ENCODE results near the gene GLRX5. TPM values are rescaled to one million over a fixed set of nuclear protein-coding genes. Genes with fewer than 3 reads are reported as not detected.

Gene GLRX5
- total RNA-seq, 2 donors from 2014 or later, result 21.5 to 49.1 TPM

DNA sequence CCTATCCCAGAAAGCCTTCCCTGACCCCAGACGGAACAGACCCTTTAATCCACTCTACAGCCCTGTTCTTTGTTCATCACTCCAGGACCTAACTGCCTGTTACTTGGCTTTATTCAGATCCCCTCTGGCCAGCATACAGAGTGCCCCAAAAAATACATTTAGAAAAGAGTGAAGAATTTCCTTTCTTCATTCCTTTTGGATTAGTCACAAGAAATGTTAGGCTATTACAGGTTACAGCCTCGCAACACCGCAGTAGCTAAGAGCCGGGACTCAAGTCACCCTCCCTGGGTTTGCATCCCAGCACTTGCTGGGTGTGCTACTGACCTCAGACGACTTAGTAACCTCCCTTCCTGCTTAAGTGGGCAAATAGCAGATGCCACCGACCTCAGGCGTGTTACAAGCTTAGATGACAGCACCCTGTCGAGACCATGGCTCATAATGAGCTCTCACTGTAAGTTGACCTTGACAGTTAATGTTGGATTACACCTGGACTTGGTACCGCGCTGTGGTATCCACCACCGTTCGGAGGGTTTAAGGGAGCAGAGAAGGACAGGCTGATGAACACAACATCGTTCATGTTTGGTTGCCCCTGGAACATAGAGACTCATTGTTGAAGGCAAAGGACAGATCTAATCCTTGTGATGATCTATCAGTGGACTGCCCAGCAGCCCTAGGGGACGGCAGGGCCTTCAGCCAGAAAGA, 12.9 kb downstream of the GLRX5 start:
- 65 to 69% methylated on average over 13 to 14 of the region's 14 CpGs for WGBS, 2 donors
- Histone ChIP-seq H3K9me3 (no peaks in the 10 kb centered on the region), H3K36me3 (replicated peaks in 1 of 2; ENCODE audit: insufficient read depth in 1 of 2, low read depth in 2 of 2) (no peaks in the 10 kb centered on the region), H3K27me3 (no peaks in the 10 kb centered on the region), H3K4me3 (no peak overlapping the region), H3K4me1 (peaks cover 3% of the 10 kb centered on the region), H3K27ac (peak overlapping the region in 1 of 4 donors; percentile 44)
- DNase-seq, result no peak
- intact Hi-C loops (cut with DNase I), result no loop called here
- peak; percentile 19 for ATAC-seq
- TF ChIP-seq, protein P1, sequence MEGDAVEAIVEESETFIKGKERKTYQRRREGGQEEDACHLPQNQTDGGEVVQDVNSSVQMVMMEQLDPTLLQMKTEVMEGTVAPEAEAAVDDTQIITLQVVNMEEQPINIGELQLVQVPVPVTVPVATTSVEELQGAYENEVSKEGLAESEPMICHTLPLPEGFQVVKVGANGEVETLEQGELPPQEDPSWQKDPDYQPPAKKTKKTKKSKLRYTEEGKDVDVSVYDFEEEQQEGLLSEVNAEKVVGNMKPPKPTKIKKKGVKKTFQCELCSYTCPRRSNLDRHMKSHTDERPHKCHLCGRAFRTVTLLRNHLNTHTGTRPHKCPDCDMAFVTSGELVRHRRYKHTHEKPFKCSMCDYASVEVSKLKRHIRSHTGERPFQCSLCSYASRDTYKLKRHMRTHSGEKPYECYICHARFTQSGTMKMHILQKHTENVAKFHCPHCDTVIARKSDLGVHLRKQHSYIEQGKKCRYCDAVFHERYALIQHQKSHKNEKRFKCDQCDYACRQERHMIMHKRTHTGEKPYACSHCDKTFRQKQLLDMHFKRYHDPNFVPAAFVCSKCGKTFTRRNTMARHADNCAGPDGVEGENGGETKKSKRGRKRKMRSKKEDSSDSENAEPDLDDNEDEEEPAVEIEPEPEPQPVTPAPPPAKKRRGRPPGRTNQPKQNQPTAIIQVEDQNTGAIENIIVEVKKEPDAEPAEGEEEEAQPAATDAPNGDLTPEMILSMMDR (IDR thresholded peaks at IDR 0.05), result no peak
- no peak for TF ChIP-seq POLR2A (IDR thresholded peaks at IDR 0.05)

DNA sequence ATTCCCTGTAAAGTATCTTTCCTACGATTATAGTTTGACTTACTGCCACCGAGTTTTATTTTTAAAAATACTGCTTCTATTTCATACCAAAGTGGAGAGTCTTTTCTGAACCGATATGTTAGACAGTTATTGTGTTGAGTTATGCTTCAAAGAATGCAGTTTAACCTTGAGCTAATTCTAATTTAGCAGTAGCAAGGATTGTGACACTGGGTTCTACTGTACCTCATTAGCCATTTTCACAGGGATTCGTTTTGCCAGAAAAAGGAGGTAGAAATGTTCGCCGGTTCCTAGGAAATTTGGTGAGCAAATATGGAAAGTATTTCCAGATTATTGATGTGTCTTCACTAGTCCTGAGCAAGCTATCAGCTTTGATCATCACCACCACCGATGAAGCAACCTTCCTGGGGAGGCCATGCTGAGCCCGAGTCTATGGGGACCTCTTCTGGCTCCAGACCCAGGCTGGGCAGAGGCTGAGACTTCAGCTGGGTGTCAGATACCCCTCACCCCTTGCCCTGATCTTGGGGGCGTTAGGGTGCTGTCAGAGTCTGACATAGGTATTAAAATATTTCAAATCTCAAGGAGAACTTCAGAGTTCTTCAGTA, 13.6 kb downstream of the GLRX5 start:
- Histone ChIP-seq H3K9me3 (no peaks in the 10 kb centered on the region), H3K27ac (peak overlapping the region in 1 of 4 donors; percentile 44), H3K4me1 (no peaks in the 10 kb centered on the region), H3K4me3 (no peak overlapping the region), H3K36me3 (replicated peaks in 1 of 2; ENCODE audit: insufficient read depth in 1 of 2, low read depth in 2 of 2) (no peaks in the 10 kb centered on the region), H3K27me3 (no peaks in the 10 kb centered on the region)
- TF ChIP-seq POLR2A (IDR thresholded peaks at IDR 0.05), result no peak
- TF ChIP-seq, protein P1 (IDR thresholded peaks at IDR 0.05), result no peak
- ATAC-seq, result no peak
- no peak for DNase-seq
- 65 to 78% methylated on average over 9 of the region's 9 CpGs for WGBS, 2 donors
- intact Hi-C loops (cut with DNase I), result no loop called here

DNA sequence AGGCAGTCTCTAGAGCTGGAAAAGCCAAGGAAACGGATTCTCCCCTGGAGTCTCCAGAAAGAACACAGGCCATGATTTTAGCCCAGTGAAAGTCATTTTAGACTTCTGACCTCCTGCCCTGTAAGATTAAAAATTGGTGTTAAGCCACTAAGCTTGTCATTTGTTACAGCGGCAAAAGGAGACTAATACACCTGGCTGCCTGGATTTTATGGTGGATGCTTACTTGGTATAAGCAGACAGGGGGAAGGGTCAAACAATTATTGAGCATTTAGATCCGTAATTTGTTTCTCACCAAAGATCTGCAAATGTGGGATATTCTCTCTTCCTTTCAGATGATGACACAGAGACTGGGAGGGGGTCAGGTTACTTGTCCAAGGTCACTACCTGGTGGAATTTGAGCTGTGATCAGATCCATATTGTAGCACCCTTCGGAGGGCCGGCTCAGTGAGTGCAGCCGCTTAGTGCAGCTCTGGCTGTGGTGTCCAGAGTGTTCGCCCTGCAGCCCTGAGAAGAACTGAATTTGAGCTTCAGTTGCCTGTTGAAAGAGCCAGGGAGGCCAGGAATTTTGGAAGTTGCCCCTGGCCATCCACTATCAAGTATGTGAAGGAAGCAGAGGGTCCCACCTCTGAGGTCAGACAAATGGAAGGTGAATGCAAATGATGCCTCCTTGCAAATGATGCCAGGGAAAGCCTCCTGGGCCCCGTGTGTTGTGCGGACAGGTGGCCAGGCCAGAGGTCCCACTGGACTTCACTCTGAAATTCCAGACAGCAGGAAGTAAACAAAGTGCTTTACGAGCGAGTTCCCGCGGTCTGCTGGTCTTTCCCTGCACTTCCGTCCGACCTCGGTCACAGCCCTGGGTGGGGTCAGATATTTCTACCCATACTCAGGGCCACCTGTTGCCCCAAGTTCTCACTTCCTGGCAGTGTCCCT, 15.1 kb downstream of the GLRX5 start:
- Histone ChIP-seq H3K4me1 (no peaks in the 10 kb centered on the region), H3K27me3 (no peaks in the 10 kb centered on the region), H3K9me3 (no peaks in the 10 kb centered on the region), H3K36me3 (replicated peaks in 1 of 2; ENCODE audit: insufficient read depth in 1 of 2, low read depth in 2 of 2) (no peaks in the 10 kb centered on the region), H3K4me3 (no peak overlapping the region), H3K27ac (no peak overlapping the region)
- TF ChIP-seq, protein P1 (IDR thresholded peaks at IDR 0.05), result no peak
- no peak for TF ChIP-seq POLR2A (IDR thresholded peaks at IDR 0.05)
- no peak for DNase-seq
- WGBS, 2 donors, result 80 to 85% methylated on average over 16 of the region's 16 CpGs
- ATAC-seq, result no peak
- intact Hi-C loops (cut with DNase I), result no loop called here

DNA sequence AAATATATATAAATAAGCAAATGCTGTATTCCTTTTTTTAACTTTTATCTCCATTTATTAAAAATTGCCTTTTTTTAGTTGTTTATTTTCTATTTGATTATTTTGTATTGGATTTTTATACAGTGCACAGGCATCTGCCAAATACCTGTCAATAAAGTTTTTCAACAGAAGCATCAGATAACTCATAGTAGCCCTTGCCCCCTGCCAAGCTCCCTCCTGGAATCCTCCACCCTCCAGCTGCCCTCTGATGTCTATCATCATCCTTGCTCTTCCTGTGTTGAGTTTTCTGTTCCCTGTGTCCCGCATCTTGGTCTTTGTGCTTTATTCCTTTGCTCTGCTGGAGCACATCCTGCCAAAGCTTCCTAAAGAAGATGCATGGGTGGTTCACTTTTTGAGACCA, 16.6 kb downstream of the GLRX5 start:
- WGBS, 2 donors, result 88 to 100% methylated on average over 1 of the region's 1 CpG
- intact Hi-C loops (cut with DNase I), result no loop called here

More for the DNA sequence above, 16.6 kb downstream of the GLRX5 start:
- H3K27me3 ChIP-seq, result no peaks in the 10 kb centered on the region
- no peak for TF ChIP-seq POLR2A (IDR thresholded peaks at IDR 0.05)
- TF ChIP-seq, protein P1 (IDR thresholded peaks at IDR 0.05), result no peak
- DNase-seq (no peak), ATAC-seq (no peak)
- no peaks in the 10 kb centered on the region for H3K36me3 ChIP-seq (replicated peaks in 1 of 2; ENCODE audit: insufficient read depth in 1 of 2, low read depth in 2 of 2)
- H3K9me3 ChIP-seq, result no peaks in the 10 kb centered on the region
- H3K4me1 ChIP-seq, result no peaks in the 10 kb centered on the region
- no peak overlapping the region for H3K27ac ChIP-seq
- H3K4me3 ChIP-seq, result no peak overlapping the region
